Body of pancreas (tissue), 4 donors: Measurements from ENCODE around the gene FGF9. TPM values are rescaled to one million over a fixed set of nuclear protein-coding genes. Genes with fewer than 3 reads are reported as not detected.

Experiments used
- ATAC-seq: fragments of 150-250 bp; one replicate; pipeline ENCODE4 v1.9.1; 2016
- DNase-seq, 4 donors: peaks; one replicate each; pipeline ENCODE4 v3.0.0-alpha.2; 2019
- H3K27ac ChIP-seq, 4 donors: fragments of 200-600 bp; sonication (generic); 1 replicate in 3 of 4; 2 replicates in 1 of 4; pipeline versions ENCODE4 v1.5.1 to v1.6.1; 2016 to 2019; ENCODE audit warnings: mild to moderate bottlenecking in 1 of 4, mixed read lengths in 1 of 4, moderate library complexity in 1 of 4
- H3K27me3 ChIP-seq, 2 donors: fragments of 200-600 bp; sonication (generic); one replicate each; pipeline ENCODE4 v1.6.0; 2016; ENCODE audit warnings: mild to moderate bottlenecking in 1 of 2
- H3K36me3 ChIP-seq, 2 donors: fragments of 200-600 bp; sonication (generic); replicated peaks in 1 of 2; 2 replicates each; pipeline ENCODE4 v1.5.1; 2016; ENCODE audit warnings: low read depth in 2 of 2; ENCODE audit not compliant: insufficient read depth in 1 of 2
- H3K4me1 ChIP-seq: fragments of 200-600 bp; sonication (generic); one replicate; pipeline ENCODE4 v1.6.0; 2016
- H3K4me3 ChIP-seq, 2 donors: fragments of 200-600 bp; sonication (generic); 1 replicate in 1 of 2; 2 replicates in 1 of 2; pipeline ENCODE4 v1.5.1; 2016 to 2019
- H3K9me3 ChIP-seq, 3 donors: fragments of 200-600 bp; sonication (generic); 1 replicate in 2 of 3; 2 replicates in 1 of 3; pipeline ENCODE4 v1.5.1; 2016
- CTCF ChIP-seq, 7 experiments: fragments of 450-650 bp in 4 of 7; fragments of 200-600 bp in 3 of 7; sonication (generic) in 3 of 7; IDR thresholded peaks; one replicate each; pipeline ENCODE4 v1.5.1; 2016 to 2019; ENCODE audit warnings: antibody characterized with exemption in 7 of 7
- POLR2A ChIP-seq, 3 donors: fragments of 450-650 bp; IDR thresholded peaks; one replicate each; pipeline ENCODE4 v1.6.1; 2016; ENCODE audit warnings: antibody characterized with exemption in 3 of 3, mild to moderate bottlenecking in 2 of 3
- WGBS, 2 donors: methylation state at CpG; one replicate each; pipeline ENCODE4 v1.1.5; 2017; 5-methylcytosine and 5-hydroxymethylcytosine counted together
- intact Hi-C: fragments of 100-400 bp; cut with DNase I; formaldehyde crosslinking; loops from one replicate; pipeline ENCODE4 v1.15.1; 2023
- total RNA-seq, 2 donors: library from RNA; depleted of rRNA; stranded (reverse); fragments of >200 nt; gene quantifications; one replicate each; pipeline ENCODE4 v1.1.0, GENCODE V29; 2016

The FGF9 gene
- total RNA-seq, 2 donors from 2014 or later: 0.26 to 1.3 TPM

- ATAC-seq (no peak), DNase-seq (no peak)
- Histone ChIP-seq H3K36me3 (no peaks in the 10 kb centered on the region), H3K4me1 (no peaks in the 10 kb centered on the region), H3K9me3 (no peaks in the 10 kb centered on the region), H3K27ac (no peak overlapping the region), H3K4me3 (no peak overlapping the region), H3K27me3 (no peaks in the 10 kb centered on the region)
- intact Hi-C loops: no loop called here
- TF ChIP-seq POLR2A (IDR thresholded peaks at IDR 0.05) (no peak), CTCF (IDR thresholded peaks at IDR 0.05) (no peak)
- 82 to 85% methylated on average over 1 of the region's 1 CpG for WGBS, 2 donors
Observed at GRCh38 chr13:21749410-21749809, 78.5 kb downstream of the FGF9 start.

- ATAC-seq (no peak), DNase-seq (no peak)
- TF ChIP-seq POLR2A (IDR thresholded peaks at IDR 0.05) (no peak), CTCF (IDR thresholded peaks at IDR 0.05) (no peak)
- Histone ChIP-seq H3K4me1 (no peaks in the 10 kb centered on the region), H3K27ac (no peak overlapping the region), H3K27me3 (no peaks in the 10 kb centered on the region), H3K9me3 (no peaks in the 10 kb centered on the region), H3K36me3 (no peaks in the 10 kb centered on the region), H3K4me3 (no peak overlapping the region)
- 31 to 43% methylated on average over 1 of the region's 1 CpG for WGBS, 2 donors
- intact Hi-C loops: no loop called here
Observed at GRCh38 chr13:21752501-21752900, 81.6 kb downstream of the FGF9 start.

- Histone ChIP-seq H3K4me1 (peaks cover 1% of the 10 kb centered on the region), H3K27ac (no peak overlapping the region), H3K27me3 (no peaks in the 10 kb centered on the region), H3K36me3 (no peaks in the 10 kb centered on the region), H3K4me3 (no peak overlapping the region), H3K9me3 (no peaks in the 10 kb centered on the region)
- ATAC-seq (no peak), DNase-seq (no peak)
- intact Hi-C loops: no loop called here
- WGBS, 2 donors: 33 to 45% methylated on average over 6 of the region's 6 CpGs
- TF ChIP-seq CTCF (IDR thresholded peaks at IDR 0.05) (no peak), POLR2A (IDR thresholded peaks at IDR 0.05) (no peak)
Observed at GRCh38 chr13:21753117-21753729, 82.3 kb downstream of the FGF9 start.

Other genes starting within 250 kb of the FGF9 start
- 10 to 100 TPM; 16.5 to 22.1 TPM for gene ZDHHC20, start 211.8 kb upstream of the FGF9 start, total RNA-seq
- 10 to 100 TPM; 31.6 to 62.6 TPM for gene MICU2, start 66.9 kb upstream of the FGF9 start, total RNA-seq